ENCODE results near the gene CDON. TPM values are rescaled to one million over a fixed set of nuclear protein-coding genes. Genes with fewer than 3 reads are reported as not detected.

Gene CDON
- polyA plus RNA-seq, 1 of the 3 experiments (the other 2 are of a cell fraction) = 3.7 TPM

GRCh38 chr11:126100716-126101115 is 38.0 kb upstream of the CDON start:
- Histone ChIP-seq H3K9me2 (no peaks in the 10 kb centered on the region), H3K4me1 (ENCODE audit: control insufficient read depth in 1 of 2, insufficient read depth in 2 of 2, low read depth in 1 of 2, low read length in 1 of 2) (peaks cover 6 to 65% of the 10 kb centered on the region in 2 experiments; a peak in 3 of 4 replicates), H3K27me3 (ENCODE audit: insufficient read depth) (no peaks in the 10 kb centered on the region), H3K9me3 (no peaks in the 10 kb centered on the region), H2AFZ (ENCODE audit: low read depth) (no peak overlapping the region), H3K4me3 (ENCODE audit: low read depth in 2 of 2, low read length in 1 of 2) (no peak overlapping the region), H3K4me2 (no peak overlapping the region), H3F3A (replicated peaks; ENCODE audit: insufficient read depth) (no peaks in the 10 kb centered on the region), H3K9ac (no peak overlapping the region), H3K27ac (ENCODE audit: low read depth in 2 of 2, low read length in 1 of 2) (no peak overlapping the region), H3K79me2 (ENCODE audit: insufficient read depth) (no peaks in the 10 kb centered on the region), H4K20me1 (ENCODE audit: insufficient read depth) (no peaks in the 10 kb centered on the region), H3K36me3 (replicated peaks in 1 of 2; ENCODE audit: control insufficient read depth in 1 of 2, insufficient read depth in 2 of 2, low read length in 1 of 2) (no peaks in the 10 kb centered on the region)
- TF ChIP-seq, protein P1, sequence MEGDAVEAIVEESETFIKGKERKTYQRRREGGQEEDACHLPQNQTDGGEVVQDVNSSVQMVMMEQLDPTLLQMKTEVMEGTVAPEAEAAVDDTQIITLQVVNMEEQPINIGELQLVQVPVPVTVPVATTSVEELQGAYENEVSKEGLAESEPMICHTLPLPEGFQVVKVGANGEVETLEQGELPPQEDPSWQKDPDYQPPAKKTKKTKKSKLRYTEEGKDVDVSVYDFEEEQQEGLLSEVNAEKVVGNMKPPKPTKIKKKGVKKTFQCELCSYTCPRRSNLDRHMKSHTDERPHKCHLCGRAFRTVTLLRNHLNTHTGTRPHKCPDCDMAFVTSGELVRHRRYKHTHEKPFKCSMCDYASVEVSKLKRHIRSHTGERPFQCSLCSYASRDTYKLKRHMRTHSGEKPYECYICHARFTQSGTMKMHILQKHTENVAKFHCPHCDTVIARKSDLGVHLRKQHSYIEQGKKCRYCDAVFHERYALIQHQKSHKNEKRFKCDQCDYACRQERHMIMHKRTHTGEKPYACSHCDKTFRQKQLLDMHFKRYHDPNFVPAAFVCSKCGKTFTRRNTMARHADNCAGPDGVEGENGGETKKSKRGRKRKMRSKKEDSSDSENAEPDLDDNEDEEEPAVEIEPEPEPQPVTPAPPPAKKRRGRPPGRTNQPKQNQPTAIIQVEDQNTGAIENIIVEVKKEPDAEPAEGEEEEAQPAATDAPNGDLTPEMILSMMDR (IDR thresholded peaks at IDR 0.05) = no peak
- TF ChIP-seq USF1 (IDR thresholded peaks at IDR 0.05; ENCODE audit: borderline replicate concordance, low read depth) (no peak), TAF1 (IDR thresholded peaks at IDR 0.05; ENCODE audit: borderline replicate concordance, low read depth, low read length) (no peak), MAX (IDR thresholded peaks at IDR 0.05; ENCODE audit: low read depth) (no peak), RXRA (IDR thresholded peaks at IDR 0.05; ENCODE audit: borderline replicate concordance, low read depth) (no peak), REST (IDR thresholded peaks at IDR 0.05; ENCODE audit: low read depth, low read length) (no peak), JUND (IDR thresholded peaks at IDR 0.05) (no peak), TCF12 (IDR thresholded peaks at IDR 0.05) (no peak), FOXJ3 (CRISPR knock-in tag; IDR thresholded peaks at IDR 0.05) (no peak), CHD2 (IDR thresholded peaks at IDR 0.05; ENCODE audit: low read length, partially characterized antibody) (no peak), EP300 (IDR thresholded peaks at IDR 0.05; ENCODE audit: borderline replicate concordance in 1 of 2, low read depth in 1 of 2, low read length in 1 of 2) (no peak), MEF2A (IDR thresholded peaks at IDR 0.05; ENCODE audit: borderline replicate concordance, low read depth) (no peak), POLR2AphosphoS5 (IDR thresholded peaks at IDR 0.05; ENCODE audit: low read depth, low read length) (no peak), FOXM1 (IDR thresholded peaks at IDR 0.05; ENCODE audit: low read depth) (no peak), NRF1 (IDR thresholded peaks at IDR 0.05; ENCODE audit: low read depth, low read length) (no peak), RAD21 (IDR thresholded peaks at IDR 0.05; ENCODE audit: low read length) (no peak), ELF1 (IDR thresholded peaks at IDR 0.05) (no peak), FOSL2 (IDR thresholded peaks at IDR 0.05; ENCODE audit: borderline replicate concordance, low read depth) (no peak), RFX5 (IDR thresholded peaks at IDR 0.05; ENCODE audit: low read length) (no peak), MXI1 (IDR thresholded peaks at IDR 0.05; ENCODE audit: low read depth, low read length) (no peak)
- DNase-seq = no peak
- 76% methylated on average over 5 of the region's 5 CpGs for WGBS (ENCODE audit: low lambda C conversion rate)
- CTCF ChIA-PET = interaction anchor here (0.6 to 3.5 kb wide), 6 partner anchors 14 to 182 kb away, joined by 3 to 16 read pairs (median 3); no protein-coding TSS in a partner anchor
- POLR2A ChIA-PET = no interaction called here
